IMR-90 (cell line): ENCODE data around the gene LILRA6. TPM values are rescaled to one million over a fixed set of nuclear protein-coding genes. Genes with fewer than 3 reads are reported as not detected.
"Not testable (repeated sequence)": the region's sequence is repeated elsewhere in the genome, so short reads cannot be mapped to it uniquely, and the experiment has no call there.

Source experiments
- ATAC-seq: fragments of 200-7000 bp; cut with Tn5 transposase; 2 replicates; pipeline ENCODE4 v1.9.1; 2020; ENCODE audit warnings: low read depth, mild to moderate bottlenecking, moderate library complexity
- BruUV-seq: library from RNA; stranded (reverse); fragments of 400-500 nt; replicated peaks from 2 replicates; lab custom pipeline; 2021; lab: Mats Ljungman, UMichigan
- CTCF ChIA-PET: fragments of 300-600 bp; formaldehyde crosslinking; extraction: SDS; loops from one replicate; lab custom pipeline; 2021; ENCODE audit warnings: antibody characterized with exemption; lab: Yijun Ruan, JAX
- POLR2A ChIA-PET: fragments of 300-600 bp; sonication (Branson Sonifier 250); formaldehyde crosslinking; loops from one replicate; lab custom pipeline; 2022; ENCODE audit warnings: antibody characterized with exemption; ENCODE audit not compliant: unreplicated experiment; lab: Charles Lee
- DNase-seq: peaks from one replicate; pipeline ENCODE4 v3.0.0; 2013
- H2AFZ ChIP-seq: replicated peaks from 2 replicates; pipeline ENCODE3; 2013; ENCODE audit warnings: low read length, mild to moderate bottlenecking; ENCODE audit not compliant: poor library complexity
- H2AK5ac ChIP-seq: 2 replicates; pipeline ENCODE4 v1.6.1; 2013; ENCODE audit warnings: low read depth, low read length, inconsistent platforms
- H2AK9ac ChIP-seq: replicated peaks from 2 replicates; pipeline ENCODE3; 2013; ENCODE audit warnings: mild to moderate bottlenecking, low read depth, low read length, moderate library complexity; ENCODE audit not compliant: poor library complexity
- H2BK120ac ChIP-seq: 2 replicates; pipeline ENCODE4 v1.6.1; 2013; ENCODE audit warnings: low read depth, low read length, inconsistent platforms
- H2BK15ac ChIP-seq: 3 replicates; pipeline ENCODE4 v1.6.1; 2013; ENCODE audit warnings: low read depth, low read length, inconsistent platforms
- H2BK20ac ChIP-seq: 2 replicates; pipeline ENCODE4 v1.6.1; 2013; ENCODE audit warnings: low read depth, mild to moderate bottlenecking, inconsistent platforms, low read length, moderate library complexity
- H2BK5ac ChIP-seq: 2 replicates; pipeline ENCODE4 v1.6.1; 2013; ENCODE audit warnings: mild to moderate bottlenecking, low read depth, low read length, inconsistent platforms; ENCODE audit not compliant: poor library complexity, severe bottlenecking
- H3K14ac ChIP-seq: replicated peaks from 2 replicates; pipeline ENCODE4 v1.6.1; 2013; ENCODE audit warnings: low read depth, low read length, inconsistent platforms
- H3K18ac ChIP-seq: 2 replicates; pipeline ENCODE4 v1.6.1; 2013; ENCODE audit warnings: low read depth, low read length, control low read depth
- H3K23ac ChIP-seq: 2 replicates; pipeline ENCODE4 v1.6.1; 2013; ENCODE audit warnings: low read depth, low read length, inconsistent platforms
- H3K27ac ChIP-seq: 2 replicates; pipeline ENCODE4 v1.5.1; 2013; ENCODE audit warnings: mild to moderate bottlenecking, control low read depth, low read length; ENCODE audit not compliant: insufficient read depth
- H3K27me3 ChIP-seq: 2 replicates; pipeline ENCODE4 v1.6.1; 2013; ENCODE audit warnings: low read length; ENCODE audit not compliant: control insufficient read depth, insufficient read depth
- H3K36me3 ChIP-seq: 2 replicates; pipeline ENCODE4 v1.6.1; 2013; ENCODE audit warnings: low read length, mixed read lengths; ENCODE audit not compliant: control insufficient read depth, insufficient read depth
- H3K4ac ChIP-seq: 2 replicates; pipeline ENCODE4 v1.6.1; 2013; ENCODE audit warnings: low read depth, low read length, inconsistent platforms
- H3K4me1 ChIP-seq: 2 replicates; pipeline ENCODE4 v1.6.1; 2013; ENCODE audit warnings: low read length, mixed read lengths; ENCODE audit not compliant: control insufficient read depth, insufficient read depth
- H3K4me2 ChIP-seq: 2 replicates; pipeline ENCODE4 v1.6.1; 2013; ENCODE audit warnings: low read depth, mild to moderate bottlenecking, control low read depth, low read length, moderate library complexity
- H3K4me3 ChIP-seq: 2 replicates; pipeline ENCODE4 v1.5.1; 2013; ENCODE audit warnings: low read depth, mild to moderate bottlenecking, control low read depth, low read length, moderate library complexity; ENCODE audit not compliant: insufficient read depth
- H3K56ac ChIP-seq: 2 replicates; pipeline ENCODE4 v1.6.1; 2013; ENCODE audit warnings: low read length, inconsistent platforms; ENCODE audit not compliant: insufficient read depth; ENCODE audit errors: extremely low read depth
- H3K79me1 ChIP-seq, 2 experiments: 2 replicates each; pipeline ENCODE4 v1.6.1; 2013; ENCODE audit warnings: low read length in 2 of 2, inconsistent platforms in 1 of 2, low read depth in 1 of 2
- H3K9ac ChIP-seq: 2 replicates; pipeline ENCODE4 v1.6.1; 2013; ENCODE audit warnings: low read depth, low read length, control low read depth
- H3K9me1 ChIP-seq: 2 replicates; pipeline ENCODE4 v1.6.1; 2013; ENCODE audit warnings: low read length, inconsistent platforms; ENCODE audit not compliant: insufficient read depth
- H3K9me3 ChIP-seq: 2 replicates; pipeline ENCODE4 v1.6.1; 2013; ENCODE audit warnings: low read length; ENCODE audit not compliant: control insufficient read depth, insufficient read depth
- H4K20me1 ChIP-seq: 2 replicates; pipeline ENCODE4 v1.6.1; 2013; ENCODE audit warnings: low read length, inconsistent platforms; ENCODE audit not compliant: insufficient read depth
- H4K5ac ChIP-seq: 2 replicates; pipeline ENCODE4 v1.6.1; 2013; ENCODE audit warnings: mild to moderate bottlenecking, low read depth, low read length, control low read depth
- H4K8ac ChIP-seq, 2 experiments: 2 replicates each; pipeline ENCODE4 v1.6.1; 2013; ENCODE audit warnings: low read depth in 2 of 2, low read length in 2 of 2, control low read depth in 1 of 2, inconsistent platforms in 1 of 2
- H4K91ac ChIP-seq: 2 replicates; pipeline ENCODE4 v1.6.1; 2013; ENCODE audit warnings: low read depth, low read length, inconsistent platforms; ENCODE audit not compliant: insufficient read depth
- WGBS, 2 experiments: methylation state at CpG; one replicate each; pipeline versions ENCODE4 v1.1.5 to v1.1.7; 2013; ENCODE audit warnings: missing lambda C conversion rate in 2 of 2; ENCODE audit not compliant: insufficient read length in 1 of 2; ENCODE audit errors: extremely low coverage in 2 of 2; 5-methylcytosine and 5-hydroxymethylcytosine counted together
- dilution Hi-C: fragments of 300-500 bp; cut with HindIII; formaldehyde crosslinking; loops from one replicate; pipeline ENCODE4 v1.14.3; 2018; ENCODE audit warnings: low sequenced_read_pairs; ENCODE audit not compliant: unreplicated experiment
- in situ Hi-C: fragments of 300-500 bp; cut with MboI; formaldehyde crosslinking; loops from 3 replicates; pipeline ENCODE4 v1.14.3; 2019; ENCODE audit warnings: low sequenced_read_pairs, inconsistent platforms, mixed read lengths
- intact Hi-C: fragments of 100-400 bp; cut with micrococcal nuclease; formaldehyde crosslinking; loops from 2 replicates; pipeline ENCODE4 v1.10.0; 2022
- polyA plus RNA-seq, 3 experiments: library from polyadenylated mRNA; depleted of rRNA; stranded (reverse); fragments of >200 nt; gene quantifications; 2 replicates each; pipeline ENCODE4 v1.2.3, GENCODE V29; 2012; ENCODE audit warnings: low replicate concordance in 1 of 3
- total RNA-seq: library from RNA; depleted of rRNA; stranded (reverse); fragments of >200 nt; gene quantifications from 2 replicates; pipeline ENCODE4 v1.2.3, GENCODE V29; 2012

Gene LILRA6
- total and polyA plus RNA-seq, 2 of the 4 experiments (the other 2 are of a cell fraction), result not detected

DNA sequence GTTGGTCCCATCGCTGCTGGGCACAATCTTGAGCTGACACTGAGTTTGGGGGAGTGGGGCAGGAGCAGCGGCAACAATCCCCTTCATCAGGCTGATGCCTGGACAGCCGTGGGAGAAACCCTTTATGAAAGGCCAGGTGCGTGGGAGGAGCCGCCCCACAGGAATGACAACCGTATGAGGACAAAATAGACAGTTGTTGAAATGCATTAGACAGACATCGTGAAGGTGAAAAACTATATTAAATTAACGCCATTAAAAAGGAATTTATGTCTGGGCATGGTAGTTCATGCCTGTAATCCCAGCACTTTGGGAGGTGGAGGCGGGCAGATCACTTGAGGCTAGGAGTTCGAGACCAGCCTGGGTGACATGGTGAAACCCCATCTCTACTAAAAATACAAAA, 18.0 kb downstream of the LILRA6 start:
- H2BK5ac ChIP-seq, H4K20me1 ChIP-seq, CTCF ChIA-PET, H4K5ac ChIP-seq, BruUV-seq, H3K9me3 ChIP-seq, H3K14ac ChIP-seq, H3K9ac ChIP-seq, H2BK120ac ChIP-seq, H3K18ac ChIP-seq, H3K79me1 ChIP-seq, H4K8ac ChIP-seq, H3K4ac ChIP-seq, H3K36me3 ChIP-seq, in situ Hi-C loops, H3K4me3 ChIP-seq, H3K9me1 ChIP-seq, intact Hi-C loops, H3K27ac ChIP-seq, H3K27me3 ChIP-seq, dilution Hi-C loops, H2AFZ ChIP-seq, H4K91ac ChIP-seq, H3K23ac ChIP-seq, H3K56ac ChIP-seq, ATAC-seq, H2AK5ac ChIP-seq, DNase-seq, H3K4me2 ChIP-seq, H2BK20ac ChIP-seq, H2BK15ac ChIP-seq, H2AK9ac ChIP-seq, H3K4me1 ChIP-seq: not testable (repeated sequence)
- WGBS, 2 experiments, result 84% methylated on average over 4 of the region's 10 CpGs; no CpG with 5 or more reads in 1 of the 2 experiments
- POLR2A ChIA-PET, result interaction anchor here (0.7 kb wide), 1 partner anchor 21 kb away, joined by 4 read pairs; no protein-coding TSS in a partner anchor

DNA sequence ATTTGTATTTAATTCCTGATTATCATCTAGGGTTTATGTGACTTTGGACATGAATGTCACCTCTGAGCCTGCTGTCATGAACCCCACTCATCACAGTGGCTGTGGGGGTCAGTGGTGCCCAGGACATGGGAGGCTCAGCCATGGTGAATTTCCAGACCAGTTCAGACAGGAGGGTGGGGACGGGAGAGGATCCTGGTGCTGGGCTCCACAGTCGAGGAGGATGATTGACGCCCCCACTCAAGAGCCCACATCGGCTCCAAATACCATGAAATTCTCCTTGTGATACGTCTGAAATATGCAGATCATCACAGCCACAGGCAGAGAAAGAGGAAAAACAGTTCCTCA, 18.7 kb downstream of the LILRA6 start:
- H3K9me3 ChIP-seq, H4K20me1 ChIP-seq, CTCF ChIA-PET, intact Hi-C loops, H2BK5ac ChIP-seq, dilution Hi-C loops, H3K27me3 ChIP-seq, H2BK20ac ChIP-seq, H3K23ac ChIP-seq, H4K91ac ChIP-seq, BruUV-seq, H2AK5ac ChIP-seq, DNase-seq, H3K56ac ChIP-seq, POLR2A ChIA-PET, in situ Hi-C loops, H3K4me1 ChIP-seq, ATAC-seq, H3K14ac ChIP-seq, H3K36me3 ChIP-seq, H3K79me1 ChIP-seq, H2BK15ac ChIP-seq, H2AFZ ChIP-seq, H4K5ac ChIP-seq, H3K18ac ChIP-seq, H3K9me1 ChIP-seq, H4K8ac ChIP-seq, H2AK9ac ChIP-seq, H3K4me2 ChIP-seq, H3K9ac ChIP-seq, H3K4ac ChIP-seq, H3K27ac ChIP-seq, H2BK120ac ChIP-seq, H3K4me3 ChIP-seq: not testable (repeated sequence)
- WGBS, 2 experiments, result no CpG with 5 or more reads among the region's 5 CpGs
